ENCODE results near the gene POLG2. TPM values are rescaled to one million over a fixed set of nuclear protein-coding genes. Genes with fewer than 3 reads are reported as not detected.

POLG2 gene
- total RNA-seq, 1 donor from 2014 or later = 10.8 TPM

- FAIRE-seq = no peak
- no peak overlapping the region for H3K4me3 ChIP-seq (ENCODE audit: low read depth, low read length)
- TF ChIP-seq CTCF (IDR thresholded peaks at IDR 0.05; ENCODE audit: insufficient read depth, low read length, severe bottlenecking) = peak; percentile 60
- no peaks in the 10 kb centered on the region for H3K27me3 ChIP-seq (ENCODE audit: control insufficient read depth, insufficient read depth, low read length)
- DNase-seq (ENCODE audit: low read depth) = peak; percentile 49
- H3K36me3 ChIP-seq (ENCODE audit: control insufficient read depth, insufficient read depth, low read length) = peaks cover 4% of the 10 kb centered on the region
These were observed 5.6 kb downstream of the POLG2 start for GRCh38 chr17:64491034-64491860.

GRCh38 chr17:64488301-64488700 lies 8.6 kb downstream of the POLG2 start:
- Histone ChIP-seq H3K4me3 (ENCODE audit: low read depth, low read length) (no peak overlapping the region), H3K27me3 (ENCODE audit: control insufficient read depth, insufficient read depth, low read length) (no peaks in the 10 kb centered on the region), H3K36me3 (ENCODE audit: control insufficient read depth, insufficient read depth, low read length) (peaks cover 12% of the 10 kb centered on the region)
- no peak for TF ChIP-seq CTCF (IDR thresholded peaks at IDR 0.05; ENCODE audit: insufficient read depth, low read length, severe bottlenecking)
- FAIRE-seq = no peak
- DNase-seq (ENCODE audit: low read depth) = no peak

- DNase-seq (ENCODE audit: low read depth) = no peak
- FAIRE-seq = no peak
- H3K36me3 ChIP-seq (ENCODE audit: control insufficient read depth, insufficient read depth, low read length) = peaks cover 11% of the 10 kb centered on the region
These were observed 12.5 kb downstream of the POLG2 start for GRCh38 chr17:64484380-64484779.

GRCh38 chr17:64480951-64481350 lies 15.9 kb downstream of the POLG2 start:
- no peaks in the 10 kb centered on the region for H3K27me3 ChIP-seq (ENCODE audit: control insufficient read depth, insufficient read depth, low read length)
- H3K36me3 ChIP-seq (ENCODE audit: control insufficient read depth, insufficient read depth, low read length) = peaks cover 10% of the 10 kb centered on the region
- DNase-seq (ENCODE audit: low read depth) = no peak
- TF ChIP-seq CTCF (IDR thresholded peaks at IDR 0.05; ENCODE audit: insufficient read depth, low read length, severe bottlenecking) = no peak
- FAIRE-seq = no peak
- no peak overlapping the region for H3K4me3 ChIP-seq (ENCODE audit: low read depth, low read length)

More at GRCh38 chr17:64484380-64484779, 12.5 kb downstream of the POLG2 start:
- no peak overlapping the region for H3K4me3 ChIP-seq (ENCODE audit: low read depth, low read length)
- no peak for TF ChIP-seq CTCF (IDR thresholded peaks at IDR 0.05; ENCODE audit: insufficient read depth, low read length, severe bottlenecking)
- no peaks in the 10 kb centered on the region for H3K27me3 ChIP-seq (ENCODE audit: control insufficient read depth, insufficient read depth, low read length)

GRCh38 chr17:64477849-64478248 lies 19.0 kb downstream of the POLG2 start:
- Histone ChIP-seq H3K36me3 (ENCODE audit: control insufficient read depth, insufficient read depth, low read length) (peaks cover 3% of the 10 kb centered on the region), H3K4me3 (ENCODE audit: low read depth, low read length) (no peak overlapping the region), H3K27me3 (ENCODE audit: control insufficient read depth, insufficient read depth, low read length) (no peaks in the 10 kb centered on the region)
- FAIRE-seq = no peak
- TF ChIP-seq CTCF (IDR thresholded peaks at IDR 0.05; ENCODE audit: insufficient read depth, low read length, severe bottlenecking) = no peak
- no peak for DNase-seq (ENCODE audit: low read depth)
